Astrocyte (in vitro differentiated cells and primary cell): ENCODE measurements around the gene CLINT1. TPM values are rescaled to one million over a fixed set of nuclear protein-coding genes. Genes with fewer than 3 reads are reported as not detected.

ENCODE experiments used
- DNase-seq: peaks from one replicate; pipeline ENCODE4 v3.0.0-alpha.2; 2010; ENCODE audit warnings: low read depth
- FAIRE-seq: peaks from 2 replicates; lab custom pipeline; 2011; peaks lifted over from hg19 to GRCh38; lab: Jason Lieb, UNC
- H2AFZ ChIP-seq: 2 replicates; pipeline ENCODE4 v1.6.0; 2012; ENCODE audit warnings: low read depth, low read length, inconsistent platforms
- H3K27ac ChIP-seq: 2 replicates; pipeline ENCODE4 v1.5.1; 2011; ENCODE audit warnings: low read depth, low read length, inconsistent platforms
- H3K27me3 ChIP-seq: 2 replicates; pipeline ENCODE4 v1.6.0; 2011; ENCODE audit warnings: low read length, inconsistent platforms; ENCODE audit not compliant: insufficient read depth
- H3K36me3 ChIP-seq: 2 replicates; pipeline ENCODE4 v1.5.1; 2011; ENCODE audit warnings: low read length, inconsistent platforms; ENCODE audit not compliant: insufficient read depth
- H3K4me1 ChIP-seq: 2 replicates; pipeline ENCODE4 v1.5.1; 2011; ENCODE audit warnings: low read length, inconsistent platforms; ENCODE audit not compliant: insufficient read depth
- H3K4me2 ChIP-seq: 2 replicates; pipeline ENCODE4 v1.6.0; 2012; ENCODE audit warnings: low read length, inconsistent platforms
- H3K4me3 ChIP-seq: 2 replicates; pipeline ENCODE4 v1.5.1; 2011; ENCODE audit warnings: low read depth, mild to moderate bottlenecking, low read length, inconsistent platforms; ENCODE audit not compliant: insufficient read depth
- H3K79me2 ChIP-seq: 2 replicates; pipeline ENCODE4 v1.6.0; 2012; ENCODE audit warnings: mild to moderate bottlenecking, low read length, inconsistent platforms; ENCODE audit not compliant: insufficient read depth
- H3K9ac ChIP-seq: 2 replicates; pipeline ENCODE4 v1.6.0; 2012; ENCODE audit warnings: mild to moderate bottlenecking, low read length, inconsistent platforms
- H3K9me3 ChIP-seq: 2 replicates; pipeline ENCODE4 v1.5.1; 2012; ENCODE audit warnings: low read depth, mild to moderate bottlenecking, low read length, inconsistent platforms; ENCODE audit not compliant: insufficient read depth
- H4K20me1 ChIP-seq: 2 replicates; pipeline ENCODE4 v1.6.0; 2012; ENCODE audit warnings: low read length, inconsistent platforms; ENCODE audit not compliant: insufficient read depth
- H3K27ac Mint-ChIP-seq: one replicate; pipeline ENCODE4 v1.8.0; 2021; ENCODE audit warnings: mild to moderate bottlenecking, mixed read lengths; ENCODE audit not compliant: unreplicated experiment
- H3K27me3 Mint-ChIP-seq: one replicate; pipeline ENCODE4 v1.8.0; 2021; ENCODE audit warnings: low read depth, mixed read lengths; ENCODE audit not compliant: unreplicated experiment
- H3K36me3 Mint-ChIP-seq: one replicate; pipeline ENCODE4 v1.8.0; 2021; ENCODE audit warnings: low read depth, mixed read lengths; ENCODE audit not compliant: unreplicated experiment
- H3K4me1 Mint-ChIP-seq: one replicate; pipeline ENCODE4 v1.8.0; 2021; ENCODE audit warnings: low read depth, mixed read lengths; ENCODE audit not compliant: unreplicated experiment
- H3K4me3 Mint-ChIP-seq: one replicate; pipeline ENCODE4 v1.8.0; 2021; ENCODE audit warnings: mild to moderate bottlenecking, moderate library complexity, mixed read lengths; ENCODE audit not compliant: unreplicated experiment
- H3K9me3 Mint-ChIP-seq: one replicate; pipeline ENCODE4 v1.8.0; 2021; ENCODE audit warnings: mild to moderate bottlenecking, mixed read lengths; ENCODE audit not compliant: unreplicated experiment
- EZH2 ChIP-seq: IDR thresholded peaks from 2 replicates; pipeline ENCODE4 v1.6.1; 2012; ENCODE audit warnings: mild to moderate bottlenecking, low read length, inconsistent platforms; ENCODE audit not compliant: insufficient read depth
- total RNA-seq: library from RNA; stranded (reverse); gene quantifications from 2 replicates; pipeline ENCODE4 v1.2.1, GENCODE V29; 2021
- TF ChIP-seq, protein P1 (sequence below): IDR thresholded peaks from 2 replicates; pipeline ENCODE4 v1.5.1; 2011; ENCODE audit warnings: low read depth, mild to moderate bottlenecking, inconsistent platforms, low read length, moderate library complexity; ENCODE audit not compliant: insufficient read depth

The CLINT1 gene
- total RNA-seq, 1 donor from 2014 or later: 100 TPM

DNA sequence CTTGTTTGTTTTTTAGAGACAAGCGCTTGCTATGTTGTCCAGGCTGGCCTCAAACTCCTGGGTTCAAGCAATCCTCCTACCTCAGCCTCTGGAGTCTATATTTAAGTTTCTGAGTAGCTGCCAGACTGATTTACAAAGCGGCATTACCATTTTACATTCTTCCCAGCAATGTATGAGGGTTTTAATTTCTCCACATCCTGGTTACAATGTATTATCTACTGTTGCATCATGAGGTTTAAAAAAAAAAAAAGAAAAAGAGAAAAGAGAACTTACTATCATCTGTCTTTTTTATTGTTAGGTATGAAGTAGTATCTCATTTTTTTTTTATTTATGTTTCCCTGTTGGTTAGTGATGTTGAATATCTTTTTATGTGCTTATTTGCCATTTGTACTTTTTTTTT is 18.9 kb upstream of the CLINT1 start:
- H3K4me1 Mint-ChIP-seq: no peaks in the 10 kb centered on the region
- H3K27me3 Mint-ChIP-seq: peaks cover 3% of the 10 kb centered on the region
- FAIRE-seq: no peak

DNA sequence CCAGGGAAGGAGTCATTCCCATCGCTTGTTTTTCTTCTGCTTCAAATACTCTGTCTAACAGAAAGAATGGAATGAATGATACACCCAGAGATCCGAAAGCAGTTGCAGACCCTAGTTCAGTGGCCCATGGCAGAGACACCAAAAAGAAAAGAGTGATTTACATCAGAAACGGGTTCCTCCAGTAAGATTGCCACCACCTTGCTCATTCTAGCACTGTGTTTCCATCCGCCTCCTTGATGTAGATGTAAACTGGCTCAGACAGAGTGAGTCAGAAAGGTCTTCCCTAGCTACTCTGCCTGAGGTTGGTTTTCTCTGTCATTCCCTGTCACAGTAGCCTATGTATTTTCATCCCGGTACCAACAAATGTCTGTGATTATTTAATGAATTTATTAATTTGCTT is 15.9 kb upstream of the CLINT1 start:
- Mint-ChIP-seq H3K27ac (no peak overlapping the region), H3K4me3 (no peak overlapping the region), H3K27me3 (no peaks in the 10 kb centered on the region), H3K36me3 (no peaks in the 10 kb centered on the region), H3K4me1 (peaks cover 12% of the 10 kb centered on the region), H3K9me3 (no peaks in the 10 kb centered on the region)
- Histone ChIP-seq H3K9ac (no peak overlapping the region), H3K27ac (no peak overlapping the region), H3K4me3 (no peak overlapping the region), H3K9me3 (no peaks in the 10 kb centered on the region), H3K27me3 (no peaks in the 10 kb centered on the region), H4K20me1 (no peaks in the 10 kb centered on the region), H3K79me2 (no peaks in the 10 kb centered on the region), H3K4me2 (no peak overlapping the region), H2AFZ (no peak overlapping the region), H3K4me1 (no peaks in the 10 kb centered on the region), H3K36me3 (no peaks in the 10 kb centered on the region)
- TF ChIP-seq, protein P1, sequence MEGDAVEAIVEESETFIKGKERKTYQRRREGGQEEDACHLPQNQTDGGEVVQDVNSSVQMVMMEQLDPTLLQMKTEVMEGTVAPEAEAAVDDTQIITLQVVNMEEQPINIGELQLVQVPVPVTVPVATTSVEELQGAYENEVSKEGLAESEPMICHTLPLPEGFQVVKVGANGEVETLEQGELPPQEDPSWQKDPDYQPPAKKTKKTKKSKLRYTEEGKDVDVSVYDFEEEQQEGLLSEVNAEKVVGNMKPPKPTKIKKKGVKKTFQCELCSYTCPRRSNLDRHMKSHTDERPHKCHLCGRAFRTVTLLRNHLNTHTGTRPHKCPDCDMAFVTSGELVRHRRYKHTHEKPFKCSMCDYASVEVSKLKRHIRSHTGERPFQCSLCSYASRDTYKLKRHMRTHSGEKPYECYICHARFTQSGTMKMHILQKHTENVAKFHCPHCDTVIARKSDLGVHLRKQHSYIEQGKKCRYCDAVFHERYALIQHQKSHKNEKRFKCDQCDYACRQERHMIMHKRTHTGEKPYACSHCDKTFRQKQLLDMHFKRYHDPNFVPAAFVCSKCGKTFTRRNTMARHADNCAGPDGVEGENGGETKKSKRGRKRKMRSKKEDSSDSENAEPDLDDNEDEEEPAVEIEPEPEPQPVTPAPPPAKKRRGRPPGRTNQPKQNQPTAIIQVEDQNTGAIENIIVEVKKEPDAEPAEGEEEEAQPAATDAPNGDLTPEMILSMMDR: no peak
- TF ChIP-seq EZH2: no peak
- no peak for FAIRE-seq
- no peak for DNase-seq

More for the DNA sequence above, 18.9 kb upstream of the CLINT1 start:
- Mint-ChIP-seq H3K4me3 (no peak overlapping the region), H3K9me3 (peaks cover 6% of the 10 kb centered on the region), H3K36me3 (peaks cover 3% of the 10 kb centered on the region), H3K27ac (peak overlapping the region; percentile 87)
- Histone ChIP-seq H3K27me3 (no peaks in the 10 kb centered on the region), H2AFZ (no peak overlapping the region), H3K27ac (no peak overlapping the region), H3K4me2 (no peak overlapping the region), H4K20me1 (no peaks in the 10 kb centered on the region), H3K4me1 (no peaks in the 10 kb centered on the region), H3K9me3 (no peaks in the 10 kb centered on the region), H3K36me3 (no peaks in the 10 kb centered on the region), H3K79me2 (no peaks in the 10 kb centered on the region), H3K9ac (no peak overlapping the region), H3K4me3 (no peak overlapping the region)
- no peak for DNase-seq
- TF ChIP-seq EZH2: no peak
- TF ChIP-seq, protein P1: no peak
